ENCODE results near the gene APOBEC4.

Gene APOBEC4

GRCh38 chr1:183675381-183675780 lies 22.3 kb upstream of the APOBEC4 start:
- Histone ChIP-seq H3K4me3 (ENCODE audit: insufficient read depth, low read depth, low read length) (no peak overlapping the region), H3K27ac (ENCODE audit: insufficient read depth, low read depth, low read length, poor library complexity, severe bottlenecking) (no peak overlapping the region), H3K4me1 (ENCODE audit: control insufficient read depth, insufficient read depth, low read length) (no peaks in the 10 kb centered on the region), H3K36me3 (ENCODE audit: control insufficient read depth, insufficient read depth, low read length) (no peaks in the 10 kb centered on the region), H3K9me3 (ENCODE audit: control insufficient read depth, low read length) (no peaks in the 10 kb centered on the region), H3K27me3 (ENCODE audit: control insufficient read depth, insufficient read depth, low read length, poor library complexity, severe bottlenecking) (no peaks in the 10 kb centered on the region)

DNA sequence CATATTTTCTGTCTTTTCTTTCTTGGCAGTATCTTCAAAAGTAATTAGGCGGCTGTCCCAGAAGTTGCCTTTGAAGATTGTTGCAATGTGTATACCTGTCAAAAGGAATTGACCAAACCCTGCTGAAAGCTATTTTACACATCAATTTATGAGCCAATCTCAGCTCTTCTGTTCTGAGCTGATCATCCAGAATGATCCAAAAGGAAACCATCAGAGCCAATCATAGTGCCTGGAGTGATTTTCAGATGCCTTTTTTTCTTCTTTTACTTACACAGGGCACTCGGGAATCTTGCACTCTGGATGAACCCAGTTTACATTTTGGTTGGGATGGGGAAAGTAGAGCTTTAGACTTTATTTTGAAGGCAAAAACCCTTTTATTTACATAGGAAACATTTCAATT lies 21.8 kb upstream of the APOBEC4 start:
- Histone ChIP-seq H3K4me1 (ENCODE audit: control insufficient read depth, insufficient read depth, low read length) (no peaks in the 10 kb centered on the region), H3K27ac (ENCODE audit: insufficient read depth, low read depth, low read length, poor library complexity, severe bottlenecking) (no peak overlapping the region), H3K36me3 (ENCODE audit: control insufficient read depth, insufficient read depth, low read length) (no peaks in the 10 kb centered on the region), H3K9me3 (ENCODE audit: control insufficient read depth, low read length) (no peaks in the 10 kb centered on the region), H3K4me3 (ENCODE audit: insufficient read depth, low read depth, low read length) (no peak overlapping the region), H3K27me3 (ENCODE audit: control insufficient read depth, insufficient read depth, low read length, poor library complexity, severe bottlenecking) (no peaks in the 10 kb centered on the region)
- 100% methylated on average over 2 of the region's 2 CpGs; no CpG with 5 or more reads in 1 of the 2 experiments for WGBS, 2 experiments

DNA sequence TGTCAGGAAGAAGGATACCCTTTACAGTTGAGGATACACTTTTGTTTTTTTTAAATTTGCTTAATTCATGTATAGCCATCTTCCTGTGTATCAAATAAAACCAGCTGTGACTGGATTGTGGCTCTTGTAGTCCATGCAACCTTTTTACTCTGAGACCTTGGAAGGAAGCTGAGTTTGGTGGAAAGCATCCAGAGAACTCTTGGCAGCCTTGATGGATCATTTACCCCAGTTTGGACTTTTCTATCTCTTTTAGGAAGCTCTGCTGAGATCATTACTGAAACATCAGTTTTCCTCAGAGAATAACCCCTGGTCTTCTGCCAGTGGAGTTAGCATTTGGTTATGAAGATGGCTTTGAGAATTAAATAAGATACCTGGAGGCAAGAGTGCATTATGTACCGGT lies 21.2 kb upstream of the APOBEC4 start:
- Histone ChIP-seq H3K9me3 (ENCODE audit: control insufficient read depth, low read length) (no peaks in the 10 kb centered on the region), H3K4me1 (ENCODE audit: control insufficient read depth, insufficient read depth, low read length) (no peaks in the 10 kb centered on the region), H3K36me3 (ENCODE audit: control insufficient read depth, insufficient read depth, low read length) (no peaks in the 10 kb centered on the region), H3K4me3 (ENCODE audit: insufficient read depth, low read depth, low read length) (no peak overlapping the region), H3K27ac (ENCODE audit: insufficient read depth, low read depth, low read length, poor library complexity, severe bottlenecking) (no peak overlapping the region), H3K27me3 (ENCODE audit: control insufficient read depth, insufficient read depth, low read length, poor library complexity, severe bottlenecking) (no peaks in the 10 kb centered on the region)
- WGBS, 2 experiments: 90% methylated on average over 1 of the region's 1 CpG; no CpG with 5 or more reads in 1 of the 2 experiments

DNA sequence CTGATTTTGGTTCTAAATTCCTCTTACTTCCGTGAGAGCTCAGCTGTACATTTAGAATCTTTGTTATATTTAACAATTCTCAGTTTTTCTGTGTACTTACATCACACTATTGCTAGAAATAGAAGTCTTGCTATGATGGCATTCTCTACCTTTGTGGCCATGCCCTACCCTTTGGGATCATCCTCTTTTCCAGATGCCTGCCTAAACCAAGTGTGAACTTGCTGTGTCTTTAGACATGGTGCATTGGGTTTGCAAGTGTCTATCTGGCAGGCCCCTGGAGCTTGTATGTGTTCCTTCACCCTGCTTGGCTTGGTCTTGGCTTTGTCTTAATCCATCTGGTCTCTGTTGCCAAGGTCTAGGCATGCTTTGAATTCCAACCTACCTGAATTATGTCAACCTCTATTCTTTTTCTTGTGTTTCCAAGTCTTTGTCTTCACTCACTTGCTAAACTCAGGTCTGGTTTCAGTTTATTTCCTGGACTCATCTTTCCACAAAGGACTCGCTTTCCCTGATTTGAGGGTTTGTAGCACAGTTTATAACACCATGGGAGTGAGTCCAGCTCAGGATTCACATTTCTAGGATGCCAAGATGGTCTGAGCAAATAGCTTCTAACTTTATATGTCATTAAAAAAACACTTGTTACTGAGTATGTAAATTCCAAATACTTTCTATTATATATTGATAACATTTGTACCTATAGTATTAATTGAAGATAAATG lies 20.6 kb upstream of the APOBEC4 start:
- Histone ChIP-seq H3K27ac (ENCODE audit: insufficient read depth, low read depth, low read length, poor library complexity, severe bottlenecking) (no peak overlapping the region), H3K9me3 (ENCODE audit: control insufficient read depth, low read length) (no peaks in the 10 kb centered on the region), H3K36me3 (ENCODE audit: control insufficient read depth, insufficient read depth, low read length) (no peaks in the 10 kb centered on the region), H3K27me3 (ENCODE audit: control insufficient read depth, insufficient read depth, low read length, poor library complexity, severe bottlenecking) (no peaks in the 10 kb centered on the region), H3K4me1 (ENCODE audit: control insufficient read depth, insufficient read depth, low read length) (no peaks in the 10 kb centered on the region), H3K4me3 (ENCODE audit: insufficient read depth, low read depth, low read length) (no peak overlapping the region)
- WGBS, 2 experiments: 94 to 100% methylated on average over 2 of the region's 2 CpGs

DNA sequence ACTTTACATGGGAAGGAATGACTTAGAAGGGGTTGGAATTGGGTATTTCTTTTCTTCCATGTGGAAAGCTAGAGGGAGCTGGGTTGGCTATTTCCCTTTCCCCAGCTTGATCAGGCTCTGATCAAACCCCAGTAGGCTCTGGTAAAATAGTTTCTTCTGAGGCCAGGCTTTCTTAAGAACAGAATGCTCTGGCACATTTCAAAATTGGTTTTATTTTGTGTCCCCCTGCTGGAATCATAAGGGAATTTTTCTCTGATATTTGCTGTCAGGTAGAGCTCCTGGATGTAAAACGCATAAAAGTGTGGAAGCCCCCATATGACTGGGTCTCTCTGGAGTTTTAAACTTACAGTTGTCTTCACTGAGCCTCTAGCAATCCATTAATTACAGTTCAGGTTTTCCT lies 17.1 kb upstream of the APOBEC4 start:
- 100% methylated on average over 1 of the region's 1 CpG for WGBS, 2 experiments
- Histone ChIP-seq H3K36me3 (ENCODE audit: control insufficient read depth, insufficient read depth, low read length) (no peaks in the 10 kb centered on the region), H3K9me3 (ENCODE audit: control insufficient read depth, low read length) (no peaks in the 10 kb centered on the region), H3K27ac (ENCODE audit: insufficient read depth, low read depth, low read length, poor library complexity, severe bottlenecking) (no peak overlapping the region), H3K4me1 (ENCODE audit: control insufficient read depth, insufficient read depth, low read length) (no peaks in the 10 kb centered on the region), H3K27me3 (ENCODE audit: control insufficient read depth, insufficient read depth, low read length, poor library complexity, severe bottlenecking) (no peaks in the 10 kb centered on the region), H3K4me3 (ENCODE audit: insufficient read depth, low read depth, low read length) (no peak overlapping the region)

- Histone ChIP-seq H3K4me1 (ENCODE audit: control insufficient read depth, insufficient read depth, low read length) (no peaks in the 10 kb centered on the region), H3K27ac (ENCODE audit: insufficient read depth, low read depth, low read length, poor library complexity, severe bottlenecking) (no peak overlapping the region), H3K4me3 (ENCODE audit: insufficient read depth, low read depth, low read length) (no peak overlapping the region), H3K36me3 (ENCODE audit: control insufficient read depth, insufficient read depth, low read length) (no peaks in the 10 kb centered on the region), H3K9me3 (ENCODE audit: control insufficient read depth, low read length) (no peaks in the 10 kb centered on the region), H3K27me3 (ENCODE audit: control insufficient read depth, insufficient read depth, low read length, poor library complexity, severe bottlenecking) (no peaks in the 10 kb centered on the region)
- WGBS, 2 experiments: 89 to 97% methylated on average over 2 to 3 of the region's 3 CpGs
These were observed 3.2 kb upstream of the APOBEC4 start for GRCh38 chr1:183656355-183656754.

GRCh38 chr1:183655562-183656075 lies 2.5 kb upstream of the APOBEC4 start:
- Histone ChIP-seq H3K4me3 (ENCODE audit: insufficient read depth, low read depth, low read length) (no peak overlapping the region), H3K27ac (ENCODE audit: insufficient read depth, low read depth, low read length, poor library complexity, severe bottlenecking) (no peak overlapping the region), H3K9me3 (ENCODE audit: control insufficient read depth, low read length) (no peaks in the 10 kb centered on the region), H3K27me3 (ENCODE audit: control insufficient read depth, insufficient read depth, low read length, poor library complexity, severe bottlenecking) (no peaks in the 10 kb centered on the region), H3K36me3 (ENCODE audit: control insufficient read depth, insufficient read depth, low read length) (no peaks in the 10 kb centered on the region), H3K4me1 (ENCODE audit: control insufficient read depth, insufficient read depth, low read length) (no peaks in the 10 kb centered on the region)
- WGBS, 2 experiments: 15 to 18% methylated on average over 4 of the region's 4 CpGs

GRCh38 chr1:183654706-183655105 lies 1.6 kb upstream of the APOBEC4 start:
- no peaks in the 10 kb centered on the region for H3K27me3 ChIP-seq (ENCODE audit: control insufficient read depth, insufficient read depth, low read length, poor library complexity, severe bottlenecking)
- no peak overlapping the region for H3K4me3 ChIP-seq (ENCODE audit: insufficient read depth, low read depth, low read length)
- no peaks in the 10 kb centered on the region for H3K4me1 ChIP-seq (ENCODE audit: control insufficient read depth, insufficient read depth, low read length)
- H3K27ac ChIP-seq (ENCODE audit: insufficient read depth, low read depth, low read length, poor library complexity, severe bottlenecking): no peak overlapping the region
- no peaks in the 10 kb centered on the region for H3K9me3 ChIP-seq (ENCODE audit: control insufficient read depth, low read length)
- H3K36me3 ChIP-seq (ENCODE audit: control insufficient read depth, insufficient read depth, low read length): no peaks in the 10 kb centered on the region

DNA sequence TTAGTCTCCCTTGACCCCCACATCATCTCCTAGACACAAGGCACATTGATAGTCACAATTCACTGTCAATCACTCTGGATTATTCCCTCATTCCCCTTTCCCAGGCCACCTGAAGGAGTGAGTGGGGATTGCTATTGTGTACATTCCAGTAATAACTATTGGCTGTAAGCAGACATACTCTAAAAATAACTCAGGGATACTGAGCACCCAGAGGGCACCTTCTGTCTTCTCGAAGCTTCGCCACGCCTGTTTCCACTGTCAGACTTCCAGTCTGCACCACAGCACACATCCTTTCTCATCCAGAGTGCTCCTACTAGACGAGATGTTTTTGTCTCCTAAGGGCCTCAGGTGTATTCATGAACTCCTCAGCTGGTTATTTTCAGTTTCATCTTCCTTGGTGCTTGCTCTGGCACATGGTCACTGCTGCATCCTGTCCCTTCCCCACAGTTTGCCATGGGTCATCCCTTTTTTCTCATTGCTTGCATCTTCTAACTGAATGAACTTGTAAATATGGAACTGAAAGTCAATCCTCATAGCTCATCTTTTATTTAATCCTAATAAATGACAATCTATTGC lies 848 bp upstream of the APOBEC4 start:
- H3K27ac ChIP-seq (ENCODE audit: insufficient read depth, low read depth, low read length, poor library complexity, severe bottlenecking): no peak overlapping the region
- no peaks in the 10 kb centered on the region for H3K4me1 ChIP-seq (ENCODE audit: control insufficient read depth, insufficient read depth, low read length)
- no peaks in the 10 kb centered on the region for H3K9me3 ChIP-seq (ENCODE audit: control insufficient read depth, low read length)
- 89 to 92% methylated on average over 4 of the region's 4 CpGs for WGBS, 2 experiments
- no peaks in the 10 kb centered on the region for H3K27me3 ChIP-seq (ENCODE audit: control insufficient read depth, insufficient read depth, low read length, poor library complexity, severe bottlenecking)
- H3K36me3 ChIP-seq (ENCODE audit: control insufficient read depth, insufficient read depth, low read length): no peaks in the 10 kb centered on the region
- H3K4me3 ChIP-seq (ENCODE audit: insufficient read depth, low read depth, low read length): no peak overlapping the region

- Histone ChIP-seq H3K9me3 (ENCODE audit: control insufficient read depth, low read length) (no peaks in the 10 kb centered on the region), H3K4me3 (ENCODE audit: insufficient read depth, low read depth, low read length) (no peak overlapping the region), H3K27ac (ENCODE audit: insufficient read depth, low read depth, low read length, poor library complexity, severe bottlenecking) (no peak overlapping the region), H3K27me3 (ENCODE audit: control insufficient read depth, insufficient read depth, low read length, poor library complexity, severe bottlenecking) (no peaks in the 10 kb centered on the region), H3K36me3 (ENCODE audit: control insufficient read depth, insufficient read depth, low read length) (no peaks in the 10 kb centered on the region), H3K4me1 (ENCODE audit: control insufficient read depth, insufficient read depth, low read length) (no peaks in the 10 kb centered on the region)
- 94 to 99% methylated on average over 3 of the region's 3 CpGs for WGBS, 2 experiments
These were observed 312 bp upstream of the APOBEC4 start for GRCh38 chr1:183653462-183653794.
